ENCODE data around the gene COPS6.
A peak's percentile ranks its signal among the peaks of the same experiment; 100 is the strongest.

Gene COPS6

GRCh38 chr7:100102950-100103840 is 14.4 kb downstream of the COPS6 start:
- DNase-seq (ENCODE audit: low read depth), result no peak

DNA sequence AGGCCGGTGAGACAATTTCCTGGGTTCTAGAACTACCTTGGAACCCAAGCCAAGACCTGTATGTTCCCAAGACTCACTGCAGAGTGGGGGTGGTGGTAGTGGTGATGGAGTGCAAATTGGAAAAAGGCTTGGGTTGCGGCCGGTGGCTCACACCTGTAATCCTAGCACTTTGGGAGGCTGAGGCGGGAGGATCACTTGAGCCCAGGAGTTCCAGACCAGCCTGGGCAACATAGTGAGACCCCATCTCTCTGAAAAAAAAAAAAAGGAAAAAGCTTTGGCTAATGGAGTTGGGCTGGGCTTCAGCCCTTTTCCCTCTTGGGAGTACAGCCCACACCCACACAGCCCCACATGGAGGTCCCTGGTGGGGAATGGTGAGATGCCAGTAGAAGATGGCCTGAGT is 16.8 kb downstream of the COPS6 start:
- no peak for DNase-seq (ENCODE audit: low read depth)

DNA sequence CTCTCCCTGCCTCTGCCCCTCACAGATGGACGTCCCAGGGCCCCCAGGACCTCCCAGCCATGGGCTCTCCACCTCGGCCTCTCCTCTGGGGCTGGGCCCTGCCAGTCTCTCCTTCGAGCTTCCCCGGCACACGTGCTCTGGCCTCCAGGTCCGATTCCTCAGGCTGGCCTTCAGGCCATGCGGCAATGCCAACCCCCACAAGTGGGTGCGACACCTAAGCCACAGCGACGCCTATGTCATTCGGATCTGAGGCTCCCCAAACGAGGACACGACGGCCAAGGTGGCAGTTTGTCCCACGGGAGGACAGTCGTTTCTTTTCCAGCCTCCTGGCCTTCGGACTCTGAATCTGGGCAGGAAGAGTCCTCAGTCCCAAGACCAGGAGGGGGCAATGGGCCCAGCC is 17.9 kb downstream of the COPS6 start:
- DNase-seq (ENCODE audit: low read depth), result no peak

DNA sequence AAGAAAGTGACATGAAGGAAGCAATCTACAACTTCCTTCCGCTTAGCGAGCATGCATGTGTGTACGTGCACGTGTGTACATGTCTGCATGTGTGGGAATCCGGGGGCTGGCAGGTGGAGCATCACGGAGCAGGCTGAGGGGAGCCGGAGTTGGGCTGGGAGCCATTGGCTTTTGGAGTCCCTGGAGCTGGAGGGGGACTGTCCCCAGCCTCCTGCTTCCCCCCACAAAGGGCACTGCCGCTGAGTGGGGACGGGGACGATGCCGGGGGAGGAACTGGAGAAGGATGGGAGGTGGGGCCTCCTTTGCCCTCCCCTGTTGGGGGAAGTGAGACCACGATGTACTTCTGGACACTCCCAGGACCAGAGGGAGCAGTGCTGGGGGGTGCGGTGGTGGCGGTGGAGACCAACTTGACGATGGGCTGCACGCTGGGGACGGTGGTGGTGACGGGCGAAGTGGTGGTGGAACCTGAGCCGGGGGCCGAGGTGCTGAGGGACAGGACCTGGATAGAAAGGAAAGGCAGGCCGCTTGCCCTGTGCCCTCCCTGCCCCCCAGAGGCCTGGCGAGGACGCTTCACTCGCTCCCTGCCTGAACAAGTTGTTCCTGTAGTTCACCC is 18.5 kb downstream of the COPS6 start:
- no peak for DNase-seq (ENCODE audit: low read depth)

GRCh38 chr7:100107890-100108289 is 19.1 kb downstream of the COPS6 start:
- no peak for DNase-seq (ENCODE audit: low read depth)

GRCh38 chr7:100109521-100110163 is 20.9 kb downstream of the COPS6 start:
- no peak for DNase-seq (ENCODE audit: low read depth)

DNA sequence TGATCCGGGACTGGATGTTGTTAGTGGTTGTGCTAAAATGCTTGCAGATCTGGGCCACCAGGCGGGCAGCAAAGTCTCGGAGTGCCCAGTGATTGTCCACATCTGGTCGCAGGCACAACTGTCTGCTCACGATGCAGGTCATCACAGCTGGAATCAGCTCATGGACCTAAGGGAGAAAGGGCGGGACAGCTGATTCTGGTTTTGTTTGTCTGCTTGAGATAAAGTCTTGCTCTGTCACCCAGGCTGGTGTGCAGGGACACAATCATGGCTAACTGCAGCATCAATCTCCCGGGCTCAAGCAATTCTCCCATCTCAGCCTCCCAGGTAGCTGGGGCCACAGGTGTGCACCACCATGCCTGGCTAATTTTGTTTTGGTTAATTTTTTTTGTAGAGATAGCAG is 22.4 kb downstream of the COPS6 start:
- DNase-seq (ENCODE audit: low read depth), result no peak

DNA sequence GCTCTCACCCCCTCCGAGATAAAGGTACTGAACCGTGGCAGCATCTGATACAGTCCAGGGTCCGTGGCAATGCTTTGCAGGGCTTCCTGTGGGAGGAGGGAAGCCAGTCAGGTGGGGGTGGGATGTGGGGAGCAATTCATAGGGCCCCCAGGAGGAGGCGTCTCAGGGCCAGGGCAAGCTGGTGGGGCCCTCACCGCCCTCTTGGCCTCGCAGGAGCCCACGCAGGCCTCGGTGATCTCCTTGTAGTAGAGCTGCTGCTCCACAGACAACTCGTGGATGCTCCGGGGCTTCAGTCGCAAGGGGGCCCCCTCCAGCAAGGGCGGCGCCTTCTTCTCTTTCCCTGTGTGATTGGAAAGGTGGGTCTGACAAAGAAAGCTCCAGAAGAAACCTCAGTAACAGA is 23.1 kb downstream of the COPS6 start:
- DNase-seq (ENCODE audit: low read depth), result no peak

GRCh38 chr7:100115026-100115425 is 26.3 kb downstream of the COPS6 start:
- no peak for DNase-seq (ENCODE audit: low read depth)

GRCh38 chr7:100118388-100119071 is 29.8 kb downstream of the COPS6 start:
- DNase-seq (ENCODE audit: low read depth), result no peak

- peak; percentile 87 for DNase-seq (ENCODE audit: low read depth)
Observed at GRCh38 chr7:100119072-100119969, 30.6 kb downstream of the COPS6 start, which contains the start of the genes CNPY4 and TAF6. Gene CNPY4, plus strand, starts transcription at chr7:100119634. Its CDS starts 111 bp downstream, at chr7:100119745. Gene TAF6, minus strand, starts transcription at chr7:100119358. Its CDS starts 5,149 bp downstream, at chr7:100114209.

DNA sequence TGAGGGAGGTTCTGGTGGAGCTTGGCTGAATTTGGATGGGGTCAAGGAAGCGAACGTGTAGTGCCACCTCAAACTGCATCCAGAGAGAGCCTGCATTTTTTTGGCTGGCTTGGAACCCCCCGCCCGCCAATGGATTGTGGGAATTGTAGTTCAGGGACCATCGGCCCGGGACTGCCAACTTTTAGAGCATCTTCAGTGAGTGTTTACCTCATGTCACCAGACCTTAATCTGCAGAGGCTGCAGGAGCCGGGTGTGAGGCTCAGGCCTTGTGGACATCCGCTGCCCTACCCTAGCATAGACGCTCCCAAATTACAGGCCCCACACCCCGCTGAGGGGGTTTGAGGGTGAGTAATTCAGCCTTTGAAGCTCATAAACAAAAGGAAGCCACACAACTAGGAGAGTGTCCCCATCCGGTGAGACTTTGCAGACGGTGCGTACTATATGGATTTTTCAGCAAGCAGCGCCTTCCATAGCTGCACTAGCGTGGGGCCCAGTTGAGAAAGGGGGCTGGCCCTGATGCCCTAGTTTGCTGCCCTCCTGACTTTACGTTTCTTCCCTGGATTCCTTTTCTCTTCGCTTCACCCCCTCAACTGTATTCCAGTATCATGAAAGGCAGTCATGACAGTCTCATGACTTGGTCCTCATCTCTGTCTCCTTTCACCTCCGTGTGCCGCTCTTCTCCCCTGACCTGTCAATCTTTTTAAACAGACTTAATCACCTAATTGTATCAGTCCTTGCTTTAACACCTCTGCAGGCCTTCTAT is 31.4 kb downstream of the COPS6 start:
- DNase-seq (ENCODE audit: low read depth), result no peak

DNA sequence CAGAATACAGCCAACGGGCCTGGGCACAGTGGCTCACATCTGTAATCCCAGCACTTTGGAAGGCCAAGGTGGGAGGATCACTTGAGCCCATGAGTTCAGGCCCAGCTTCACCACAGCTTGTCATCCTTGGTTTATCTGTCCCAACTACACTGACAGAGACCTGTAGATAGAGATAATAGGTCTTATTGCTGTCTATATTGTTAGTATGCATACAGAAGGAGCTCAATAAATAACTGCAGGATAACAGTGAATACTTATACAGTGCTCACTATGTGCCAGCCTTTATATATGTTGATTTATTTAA is 31.9 kb downstream of the COPS6 start:
- no peak for DNase-seq (ENCODE audit: low read depth)

DNA sequence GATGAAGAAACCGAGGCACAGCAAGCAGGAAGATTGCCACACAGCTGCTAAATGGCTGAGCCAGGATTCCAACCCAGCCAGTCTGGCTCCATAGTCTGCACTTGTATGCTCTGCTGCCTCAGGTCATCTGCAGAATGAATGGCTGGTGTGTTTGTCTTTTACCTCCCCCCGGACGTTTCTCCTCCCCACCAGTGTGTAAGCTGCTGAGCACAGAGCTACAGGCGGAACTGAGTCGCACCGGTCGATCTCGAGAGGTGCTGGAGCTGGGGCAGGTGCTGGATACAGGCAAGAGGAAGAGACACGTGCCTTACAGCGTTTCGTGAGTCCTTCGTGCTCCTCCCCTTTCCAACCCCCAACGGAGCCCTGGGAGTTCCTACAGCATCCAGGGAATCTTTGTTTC is 33.3 kb downstream of the COPS6 start:
- no peak for DNase-seq (ENCODE audit: low read depth)

- no peak for DNase-seq (ENCODE audit: low read depth)
Observed at GRCh38 chr7:100122568-100122967, 33.8 kb downstream of the COPS6 start.

- no peak for DNase-seq (ENCODE audit: low read depth)
Observed at GRCh38 chr7:100124301-100125230, 35.8 kb downstream of the COPS6 start.

DNA sequence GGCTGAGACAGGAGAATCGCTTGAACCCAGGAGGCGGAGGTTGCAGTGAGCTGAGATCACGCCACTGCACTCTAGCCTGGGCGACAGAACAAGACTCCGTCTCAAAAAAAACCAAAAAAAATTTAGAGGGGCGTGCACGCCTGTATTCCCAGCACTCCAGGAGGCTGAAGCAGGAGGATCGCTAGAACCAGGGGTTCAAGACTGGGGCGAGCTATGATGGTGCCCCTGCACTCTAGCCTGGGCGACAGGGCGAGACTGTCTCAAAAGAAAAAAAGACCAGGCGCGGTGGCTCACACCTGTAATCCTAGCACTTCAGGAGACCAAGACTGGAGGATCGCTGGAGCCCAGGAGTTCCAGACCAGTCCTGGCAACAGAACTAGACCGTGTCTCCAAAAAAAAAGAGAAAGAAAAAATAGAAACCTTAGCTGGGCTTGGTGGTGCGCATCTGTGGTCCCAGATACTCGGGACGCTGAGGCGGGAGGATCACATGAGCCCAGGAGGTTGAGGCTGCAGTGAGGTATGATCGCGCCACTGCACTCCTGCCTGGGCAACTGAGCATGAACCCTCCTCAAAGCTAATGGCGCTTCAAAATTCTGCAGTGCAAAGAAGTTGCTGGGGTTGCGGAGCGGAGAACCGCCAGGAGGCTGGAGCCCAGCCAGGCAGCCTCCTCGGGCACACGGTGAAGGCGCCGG is 37.6 kb downstream of the COPS6 start:
- no peak for DNase-seq (ENCODE audit: low read depth)

DNA sequence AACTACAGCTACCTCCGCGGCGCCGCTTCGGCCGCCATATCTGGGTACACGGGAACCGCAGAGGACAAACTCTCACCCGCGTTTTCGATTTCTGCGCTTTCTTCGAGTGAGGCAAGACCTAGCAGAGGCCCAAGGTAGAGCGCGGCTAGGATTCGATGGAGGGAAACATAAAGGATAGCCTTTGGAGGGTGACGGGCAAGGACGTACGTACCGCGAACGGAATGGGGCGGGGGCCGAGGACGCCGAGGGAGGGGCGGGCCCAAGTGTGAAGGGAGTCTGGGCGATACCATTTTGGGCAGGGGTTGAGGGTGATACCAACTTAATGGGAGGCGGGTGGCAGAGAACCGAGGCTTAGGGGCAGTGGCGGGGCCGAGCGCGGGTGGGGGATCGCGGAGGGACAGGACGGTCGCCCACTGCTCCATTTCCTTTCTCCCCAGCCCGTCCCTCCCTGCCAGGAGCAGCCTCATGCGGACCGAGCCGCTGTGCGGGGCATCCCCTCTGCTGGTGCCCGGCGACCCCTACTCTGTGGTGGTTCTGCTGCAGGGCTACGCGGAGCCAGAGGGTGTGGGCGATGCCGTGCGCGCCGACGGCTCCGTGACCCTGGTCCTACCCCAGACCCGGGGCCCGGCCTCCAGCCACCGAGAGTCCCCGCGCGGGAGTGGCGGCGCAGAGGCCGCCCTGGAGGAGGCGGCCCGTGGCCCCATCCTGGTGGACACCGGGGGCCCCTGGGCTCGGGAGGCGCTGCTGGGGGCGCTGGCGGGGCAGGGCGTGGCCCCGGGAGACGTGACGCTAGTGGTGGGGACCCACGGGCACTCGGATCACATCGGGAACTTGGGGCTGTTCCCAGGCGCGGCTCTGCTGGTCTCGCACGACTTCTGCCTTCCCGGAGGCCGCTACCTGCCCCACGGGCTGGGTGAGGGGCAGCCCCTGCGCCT is 38.4 kb downstream of the COPS6 start, which contains the start of gene MBLAC1:
Gene MBLAC1, plus strand, starts transcription at position 37 of the 935 bp plus-strand sequence. Its CDS starts 429 bp downstream, at position 466.
- DNase-seq (ENCODE audit: low read depth), result peak; percentile 83
